Esophagus muscularis mucosa (tissue), 4 donors: ENCODE data around the gene NVL.

Source experiments
- EP300 ChIP-seq: sonication (generic); formaldehyde crosslinking; IDR thresholded peaks from one replicate; pipeline ENCODE4 v1.6.1; 2017; ENCODE audit warnings: antibody characterized with exemption
- POLR2A ChIP-seq: fragments of 450-650 bp; IDR thresholded peaks from one replicate; pipeline ENCODE4 v1.6.1; 2017; ENCODE audit warnings: antibody characterized with exemption, moderate library complexity, mild to moderate bottlenecking, low read depth
- POLR2AphosphoS5 ChIP-seq, 2 donors: sonication (generic); formaldehyde crosslinking; IDR thresholded peaks; one replicate each; pipeline ENCODE4 v1.6.1; 2017; ENCODE audit warnings: antibody characterized with exemption in 2 of 2
- TF ChIP-seq, protein P1 (sequence below), 3 experiments: fragments of 200-600 bp in 2 of 3; fragments of 450-650 bp in 1 of 3; sonication (generic) in 2 of 3; IDR thresholded peaks; one replicate each; pipeline ENCODE4 v1.5.1; 2017 to 2019; ENCODE audit warnings: antibody characterized with exemption in 3 of 3, mild to moderate bottlenecking in 2 of 3, moderate library complexity in 1 of 3

DNA sequence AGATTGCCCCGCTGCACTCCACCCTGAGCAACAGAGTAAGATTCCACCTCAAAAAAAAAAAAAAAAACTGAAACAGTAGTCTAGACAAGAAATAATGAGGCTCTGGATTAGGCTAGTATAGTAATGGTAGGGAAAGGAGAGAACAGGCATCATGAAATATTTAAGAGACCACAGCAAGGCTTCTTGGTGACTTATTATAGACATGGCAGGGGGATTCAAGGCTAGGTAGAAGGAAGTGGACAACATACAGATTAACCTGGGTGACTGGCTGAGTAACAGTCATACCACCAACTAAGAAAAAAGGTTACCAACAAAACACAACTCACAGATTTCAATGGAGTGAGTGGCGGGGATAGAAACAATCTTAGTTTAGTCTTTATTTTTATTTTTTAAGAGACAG is 8.3 kb downstream of the NVL start:
- TF ChIP-seq POLR2AphosphoS5 (IDR thresholded peaks at IDR 0.05) (no peak), EP300 (no peak), POLR2A (no peak)
- TF ChIP-seq, protein P1, sequence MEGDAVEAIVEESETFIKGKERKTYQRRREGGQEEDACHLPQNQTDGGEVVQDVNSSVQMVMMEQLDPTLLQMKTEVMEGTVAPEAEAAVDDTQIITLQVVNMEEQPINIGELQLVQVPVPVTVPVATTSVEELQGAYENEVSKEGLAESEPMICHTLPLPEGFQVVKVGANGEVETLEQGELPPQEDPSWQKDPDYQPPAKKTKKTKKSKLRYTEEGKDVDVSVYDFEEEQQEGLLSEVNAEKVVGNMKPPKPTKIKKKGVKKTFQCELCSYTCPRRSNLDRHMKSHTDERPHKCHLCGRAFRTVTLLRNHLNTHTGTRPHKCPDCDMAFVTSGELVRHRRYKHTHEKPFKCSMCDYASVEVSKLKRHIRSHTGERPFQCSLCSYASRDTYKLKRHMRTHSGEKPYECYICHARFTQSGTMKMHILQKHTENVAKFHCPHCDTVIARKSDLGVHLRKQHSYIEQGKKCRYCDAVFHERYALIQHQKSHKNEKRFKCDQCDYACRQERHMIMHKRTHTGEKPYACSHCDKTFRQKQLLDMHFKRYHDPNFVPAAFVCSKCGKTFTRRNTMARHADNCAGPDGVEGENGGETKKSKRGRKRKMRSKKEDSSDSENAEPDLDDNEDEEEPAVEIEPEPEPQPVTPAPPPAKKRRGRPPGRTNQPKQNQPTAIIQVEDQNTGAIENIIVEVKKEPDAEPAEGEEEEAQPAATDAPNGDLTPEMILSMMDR (IDR thresholded peaks at IDR 0.05): no peak
